Measurements from ENCODE around the gene KIFC3. TPM values are rescaled to one million over a fixed set of nuclear protein-coding genes. Genes with fewer than 3 reads are reported as not detected.

KIFC3 gene
- polyA plus RNA-seq, 1 experiment: 60.5 TPM

GRCh38 chr16:57845115-57845514 is 42.8 kb upstream of the KIFC3 start:
- ChIA-PET POLR2A (no interaction called here), CTCF (no interaction called here)
- Histone ChIP-seq H3K27me3 (ENCODE audit: control insufficient read depth, insufficient read depth, low read length) (peaks cover 2% of the 10 kb centered on the region), H3K4me3 (ENCODE audit: low read depth, low read length) (no peak overlapping the region), H3K36me3 (ENCODE audit: control insufficient read depth, insufficient read depth, low read length) (no peaks in the 10 kb centered on the region)
- DNase-seq (ENCODE audit: low read depth): no peak
- TF ChIP-seq CTCF (IDR thresholded peaks at IDR 0.05; ENCODE audit: insufficient read depth, low read depth, low read length): no peak

- Histone ChIP-seq H3K27me3 (ENCODE audit: control insufficient read depth, insufficient read depth, low read length) (peaks cover 2% of the 10 kb centered on the region), H3K36me3 (ENCODE audit: control insufficient read depth, insufficient read depth, low read length) (no peaks in the 10 kb centered on the region), H3K4me3 (ENCODE audit: low read depth, low read length) (no peak overlapping the region)
- POLR2A ChIA-PET: no interaction called here
- TF ChIP-seq CTCF (IDR thresholded peaks at IDR 0.05; ENCODE audit: insufficient read depth, low read depth, low read length): no peak
- CTCF ChIA-PET: no interaction called here
- DNase-seq (ENCODE audit: low read depth): no peak
Measured at GRCh38 chr16:57844416-57845030, 42.2 kb upstream of the KIFC3 start.

- Histone ChIP-seq H3K27me3 (ENCODE audit: control insufficient read depth, insufficient read depth, low read length) (peaks cover 2% of the 10 kb centered on the region), H3K4me3 (ENCODE audit: low read depth, low read length) (no peak overlapping the region), H3K36me3 (ENCODE audit: control insufficient read depth, insufficient read depth, low read length) (no peaks in the 10 kb centered on the region)
- no peak for TF ChIP-seq CTCF (IDR thresholded peaks at IDR 0.05; ENCODE audit: insufficient read depth, low read depth, low read length)
- ChIA-PET CTCF (no interaction called here), POLR2A (no interaction called here)
- DNase-seq (ENCODE audit: low read depth): no peak
Measured at GRCh38 chr16:57843400-57843799, 41.1 kb upstream of the KIFC3 start.

GRCh38 chr16:57842601-57843000 is 40.3 kb upstream of the KIFC3 start:
- Histone ChIP-seq H3K4me3 (ENCODE audit: low read depth, low read length) (no peak overlapping the region), H3K36me3 (ENCODE audit: control insufficient read depth, insufficient read depth, low read length) (no peaks in the 10 kb centered on the region), H3K27me3 (ENCODE audit: control insufficient read depth, insufficient read depth, low read length) (no peaks in the 10 kb centered on the region; the same call in 1 of the 2 replicates)
- TF ChIP-seq CTCF (IDR thresholded peaks at IDR 0.05; ENCODE audit: insufficient read depth, low read depth, low read length): no peak
- POLR2A ChIA-PET: no interaction called here
- CTCF ChIA-PET: no interaction called here
- DNase-seq (ENCODE audit: low read depth): no peak

GRCh38 chr16:57840833-57841232 is 38.5 kb upstream of the KIFC3 start:
- DNase-seq (ENCODE audit: low read depth): no peak
- no peaks in the 10 kb centered on the region for H3K27me3 ChIP-seq (ENCODE audit: control insufficient read depth, insufficient read depth, low read length)
- no peak overlapping the region for H3K4me3 ChIP-seq (ENCODE audit: low read depth, low read length)
- CTCF ChIA-PET: interaction anchor here (1.5 kb wide), 1 partner anchor 18 kb away, joined by 5 read pairs; no protein-coding TSS in a partner anchor
- TF ChIP-seq CTCF (IDR thresholded peaks at IDR 0.05; ENCODE audit: insufficient read depth, low read depth, low read length): no peak
- POLR2A ChIA-PET: no interaction called here
- H3K36me3 ChIP-seq (ENCODE audit: control insufficient read depth, insufficient read depth, low read length): no peaks in the 10 kb centered on the region

All from BJ (cell line).